Lung microvascular endothelial cell (primary cell): ENCODE measurements around the gene NKAPD1. TPM values are rescaled to one million over a fixed set of nuclear protein-coding genes. Genes with fewer than 3 reads are reported as not detected.
"Not testable (repeated sequence)": the region's sequence is repeated elsewhere in the genome, so short reads cannot be mapped to it uniquely, and the experiment has no call there.

Experiments
- DNase-seq, 2 donors: peaks; one replicate each; pipeline versions ENCODE4 v3.0.0 to v3.0.0-alpha.2; 2010; ENCODE audit warnings: low read depth in 2 of 2
- total RNA-seq: library from RNA; depleted of rRNA; stranded (reverse); fragments of >200 nt; gene quantifications from 2 replicates; pipeline ENCODE4 v1.2.1, GENCODE V29; 2014

Gene NKAPD1
- total RNA-seq, 1 donor from 2014 or later = 14.1 TPM

DNA sequence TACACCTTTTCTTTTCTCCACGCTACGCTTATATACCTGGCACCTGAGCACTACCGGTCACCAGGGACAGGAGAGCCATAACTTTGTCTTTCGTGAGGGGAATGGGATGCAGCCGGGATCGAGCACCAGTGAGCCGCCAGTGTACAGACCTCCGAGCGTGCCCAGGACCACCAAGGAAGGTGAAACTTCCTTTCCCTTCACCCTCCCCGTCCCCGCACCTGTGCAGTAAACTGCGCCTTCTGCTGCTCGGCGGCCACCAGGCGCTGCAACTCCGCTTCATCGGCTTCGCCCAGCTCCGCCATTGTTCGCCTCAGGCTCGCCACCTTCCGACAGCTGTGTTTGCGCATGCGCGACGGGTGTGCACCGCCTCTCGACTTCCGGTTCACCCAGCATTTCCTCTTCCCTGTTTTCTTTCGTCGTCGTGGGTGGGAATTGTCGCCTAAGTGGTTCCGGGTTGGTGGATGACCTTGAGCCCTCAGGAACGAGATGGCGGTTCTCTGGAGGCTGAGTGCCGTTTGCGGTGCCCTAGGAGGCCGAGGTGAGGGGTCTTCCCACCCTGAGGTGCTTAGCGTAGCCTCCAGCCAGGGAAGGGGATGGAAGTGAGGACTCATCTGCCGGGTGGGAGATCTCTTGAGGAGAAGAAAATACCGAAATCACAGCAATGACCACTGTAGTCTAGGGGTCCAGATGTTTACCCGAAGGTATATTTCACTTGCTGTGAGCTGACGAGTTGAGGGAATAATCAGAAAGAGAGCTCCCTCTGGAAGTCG, 12.5 kb downstream of the NKAPD1 start, which contains the start of the genes SDHD and TIMM8B:
Gene SDHD (plus strand): TSS at position 452 of the 770 bp plus-strand sequence. CDS start 35 bp downstream, at position 487.
Gene TIMM8B (minus strand): TSS at position 335 of the 770 bp plus-strand sequence. CDS start 33 bp downstream, at position 302.
- peak; percentile 98 for DNase-seq

DNA sequence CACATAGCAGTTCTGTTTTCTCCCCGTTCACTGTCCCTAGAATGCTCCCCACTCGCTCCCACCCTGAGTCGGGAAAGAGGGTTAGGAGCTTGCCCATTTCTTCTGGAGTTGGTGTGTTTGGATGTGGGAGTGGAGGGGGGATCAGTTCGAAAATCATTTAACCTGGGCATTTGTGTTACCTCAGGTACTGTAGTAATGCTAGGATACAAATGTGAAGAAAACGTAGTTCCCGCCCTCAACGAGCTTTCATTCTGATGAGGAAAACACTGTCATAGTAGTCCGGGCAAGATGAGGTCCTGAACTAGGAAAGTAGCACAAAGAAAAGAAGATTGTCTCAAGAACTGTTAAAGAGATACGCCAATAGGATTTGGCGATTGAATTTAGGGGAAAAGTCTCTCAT, 13.1 kb downstream of the NKAPD1 start:
- no peak for DNase-seq

DNA sequence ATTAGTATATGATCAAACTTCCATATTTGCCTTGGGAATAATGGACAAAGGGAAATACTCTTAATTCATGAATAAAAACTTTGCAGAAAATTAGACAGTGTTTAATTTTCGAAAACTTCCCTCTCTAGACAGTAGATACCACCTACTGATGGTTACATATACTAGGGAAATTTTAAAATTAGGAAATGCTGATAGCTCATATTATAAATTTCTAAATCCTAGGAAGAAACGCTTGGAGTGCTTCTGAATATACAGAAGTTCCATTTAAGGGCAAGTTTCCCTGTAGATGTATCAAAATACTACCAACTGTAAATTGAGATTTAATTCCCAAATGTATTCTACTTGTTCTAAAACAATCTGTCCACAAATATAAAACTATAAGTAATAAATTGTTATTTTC, 21.2 kb downstream of the NKAPD1 start:
- DNase-seq = not testable (repeated sequence)

DNA sequence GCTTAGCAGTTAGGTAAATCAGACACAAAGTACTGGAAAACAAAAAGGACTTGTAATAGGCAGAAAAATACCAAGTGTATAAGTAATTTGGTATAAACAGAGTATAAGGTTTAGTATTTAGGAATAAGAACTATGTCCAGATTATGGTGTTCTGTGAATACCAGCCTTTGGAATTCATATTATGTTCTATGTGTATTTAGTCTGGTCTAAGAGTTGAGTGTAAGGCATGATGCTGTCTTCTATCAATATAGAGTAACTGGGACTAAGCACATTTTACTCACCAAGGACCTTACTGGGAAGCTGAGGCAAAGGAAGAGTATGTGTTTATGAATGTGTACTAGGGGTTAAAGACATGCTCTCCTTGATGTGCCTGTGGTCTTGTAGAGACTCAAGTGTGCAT, 22.1 kb downstream of the NKAPD1 start:
- DNase-seq = no peak

DNA sequence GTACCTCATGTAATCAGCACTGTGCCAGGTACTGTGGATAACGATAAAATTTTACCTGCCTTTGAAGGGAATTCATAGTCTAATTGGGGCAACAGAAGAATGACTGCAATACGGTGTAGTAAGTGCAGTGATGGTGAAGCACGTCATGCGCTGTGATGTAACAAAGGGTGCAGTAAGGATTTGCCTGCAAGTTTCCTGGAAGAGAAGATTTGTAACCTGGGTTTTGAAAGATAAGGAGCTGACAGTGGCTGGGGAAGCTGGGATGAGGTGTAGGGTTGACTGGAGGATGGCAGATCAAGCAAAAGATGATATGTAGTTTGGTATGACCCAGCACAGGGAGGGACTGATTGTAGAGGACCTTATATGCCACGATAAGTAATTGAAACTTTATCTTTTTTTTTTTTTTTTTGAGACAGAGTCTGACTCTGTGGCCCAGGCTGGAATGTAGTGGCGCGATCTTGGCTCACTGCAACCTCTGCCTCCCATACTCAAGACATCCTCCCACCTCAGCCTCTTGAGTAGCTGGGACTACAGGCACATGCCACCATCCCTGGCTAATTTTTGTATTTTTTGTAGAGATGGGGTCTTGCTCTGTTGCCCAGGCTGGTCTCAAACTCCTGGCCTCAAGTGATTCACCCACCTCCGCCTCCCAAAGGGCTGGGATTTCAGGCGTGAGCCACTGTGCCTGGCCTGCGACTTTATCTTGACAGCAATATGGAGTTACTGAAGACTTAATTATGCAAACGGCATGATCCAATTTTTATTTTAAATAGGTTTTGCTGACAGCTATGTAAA, 23.8 kb downstream of the NKAPD1 start:
- DNase-seq = no peak

DNA sequence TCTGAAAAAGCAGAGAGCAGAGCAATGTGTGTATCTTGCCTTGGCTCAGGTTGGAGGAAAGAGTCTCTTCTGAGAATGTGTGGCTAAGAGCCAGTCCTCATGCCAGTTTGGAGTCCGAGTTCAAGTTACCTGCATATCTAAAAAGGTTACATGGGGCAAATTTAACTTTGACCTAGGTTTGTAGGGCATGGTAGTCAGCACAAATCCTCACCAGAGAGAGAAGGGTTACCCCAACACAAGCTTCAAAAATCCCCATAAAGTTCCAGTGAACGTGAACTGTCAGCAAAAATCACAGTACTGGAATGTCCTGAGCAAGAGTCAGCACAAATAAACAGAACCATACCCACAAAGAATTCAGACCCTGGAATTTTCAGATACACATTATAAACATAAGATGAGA, 26.4 kb downstream of the NKAPD1 start:
- no peak for DNase-seq

DNA sequence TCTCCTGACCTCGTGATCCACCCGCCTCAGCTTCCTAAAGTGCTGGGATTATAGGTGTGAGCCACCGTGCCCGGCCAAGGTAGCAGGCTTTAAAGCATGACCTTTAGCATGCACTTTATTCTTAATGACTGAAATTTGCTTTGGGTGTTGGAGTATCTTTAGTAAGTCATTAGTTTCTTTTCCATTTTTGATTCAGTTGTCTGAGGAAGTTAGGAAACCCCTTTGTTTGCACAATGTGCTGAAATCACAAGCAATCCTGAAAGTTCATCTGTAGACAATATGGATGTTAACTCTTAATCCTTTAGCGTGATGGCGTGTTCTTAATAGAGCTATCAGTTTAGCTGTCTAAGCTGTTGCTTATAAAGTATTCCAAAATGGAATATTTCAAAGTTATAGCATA, 29.3 kb downstream of the NKAPD1 start:
- no peak for DNase-seq

DNA sequence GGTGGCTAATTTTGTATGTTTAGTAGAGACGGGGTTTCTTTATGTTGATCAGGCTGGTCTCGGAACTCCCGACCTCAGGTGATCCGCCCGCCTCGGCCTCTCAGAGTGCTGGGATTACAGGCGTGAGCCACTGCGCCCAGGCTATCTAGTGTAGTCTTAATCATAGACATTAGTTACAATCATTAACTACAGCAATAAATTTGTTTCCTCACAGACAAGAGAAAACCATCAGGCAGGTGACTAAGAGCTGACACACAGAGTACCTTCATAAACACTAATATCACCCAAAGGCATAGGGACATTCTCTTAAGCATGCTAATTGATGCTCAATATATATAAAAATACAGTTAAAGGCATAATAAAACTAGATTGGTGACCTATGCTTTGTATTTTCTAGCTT, 32.0 kb downstream of the NKAPD1 start:
- no peak for DNase-seq

DNA sequence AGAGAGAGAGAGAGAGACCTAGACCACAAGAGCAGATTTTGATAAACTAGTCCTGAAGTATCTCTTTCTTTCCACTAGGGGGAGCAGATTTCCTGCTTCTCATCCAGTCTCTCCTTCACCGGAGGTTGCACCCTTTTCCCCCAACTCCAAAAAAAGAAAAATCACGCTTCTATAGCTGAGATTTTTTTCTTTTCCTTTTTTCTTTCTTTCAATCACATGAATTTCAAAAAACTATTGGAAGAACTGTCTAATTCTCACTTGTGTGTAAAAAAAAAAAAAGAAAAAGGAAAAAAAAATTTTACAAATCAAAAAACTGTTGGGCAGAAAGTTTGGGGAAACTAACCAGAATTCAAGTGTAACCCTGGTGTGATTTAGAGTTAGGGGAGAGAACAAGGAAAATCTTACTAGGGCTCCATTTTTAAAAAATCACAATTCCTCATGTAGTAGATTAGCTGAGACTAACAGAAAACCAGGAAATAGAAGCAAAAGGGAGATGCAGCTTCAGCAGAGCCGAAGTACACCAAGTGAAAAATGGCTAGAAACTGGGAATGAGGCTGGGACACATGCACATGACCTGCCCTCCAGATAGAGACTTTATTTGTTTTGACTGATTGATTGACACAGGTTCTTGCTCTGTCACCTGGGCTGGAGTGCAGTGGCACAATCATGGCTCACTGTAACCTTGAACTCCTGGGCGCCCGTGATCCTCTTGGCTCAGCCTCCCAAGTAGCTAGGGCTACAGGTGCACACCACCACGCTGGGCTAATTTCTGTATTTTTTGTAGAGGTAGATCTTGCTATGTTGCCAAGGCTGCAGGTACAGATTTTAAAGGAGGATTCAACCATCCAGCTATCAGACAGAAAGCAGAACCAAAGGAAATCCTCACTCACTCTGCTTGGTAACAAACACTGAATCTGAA, 39.7 kb downstream of the NKAPD1 start:
- DNase-seq = peak; percentile 65 to 68

DNA sequence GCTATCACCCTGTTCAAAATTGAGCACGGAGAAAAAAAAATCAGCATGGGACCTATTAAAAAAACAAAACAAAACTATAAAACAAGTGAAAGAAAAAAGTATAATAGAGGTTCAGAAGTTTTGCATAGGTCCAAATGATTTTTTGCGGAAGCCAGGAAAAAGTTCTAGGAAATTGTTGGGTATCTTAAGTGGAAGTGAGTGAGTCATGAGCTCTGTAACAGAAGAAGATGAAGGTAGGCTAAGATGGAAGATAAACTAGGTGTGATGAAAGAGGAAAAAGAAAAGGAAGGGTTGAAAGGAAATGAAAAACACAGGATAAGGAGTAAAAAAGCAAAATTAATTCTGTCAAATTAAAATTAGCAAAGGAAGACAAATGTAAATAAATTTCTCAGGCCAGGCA, 40.4 kb downstream of the NKAPD1 start:
- DNase-seq = no peak

DNA sequence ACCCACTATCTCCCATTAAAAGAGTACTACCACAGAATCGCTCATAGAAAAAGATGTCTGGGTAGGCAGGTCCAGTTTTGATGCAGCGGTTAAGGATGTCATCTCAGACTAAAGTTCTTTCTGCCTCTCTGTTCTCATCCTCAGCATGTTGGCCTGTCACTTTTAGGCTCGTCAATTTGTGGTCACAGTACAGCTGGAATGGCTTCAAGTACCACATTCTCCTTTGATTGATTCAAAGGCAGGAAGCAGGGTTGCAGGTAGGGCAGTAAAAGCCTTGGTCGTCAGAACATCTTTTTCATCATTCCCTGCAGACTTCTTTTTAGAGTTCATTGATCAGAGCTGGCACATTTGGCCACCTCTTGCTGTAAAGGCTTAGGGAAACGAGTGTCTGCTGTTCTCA, 41.3 kb downstream of the NKAPD1 start:
- DNase-seq = no peak

DNA sequence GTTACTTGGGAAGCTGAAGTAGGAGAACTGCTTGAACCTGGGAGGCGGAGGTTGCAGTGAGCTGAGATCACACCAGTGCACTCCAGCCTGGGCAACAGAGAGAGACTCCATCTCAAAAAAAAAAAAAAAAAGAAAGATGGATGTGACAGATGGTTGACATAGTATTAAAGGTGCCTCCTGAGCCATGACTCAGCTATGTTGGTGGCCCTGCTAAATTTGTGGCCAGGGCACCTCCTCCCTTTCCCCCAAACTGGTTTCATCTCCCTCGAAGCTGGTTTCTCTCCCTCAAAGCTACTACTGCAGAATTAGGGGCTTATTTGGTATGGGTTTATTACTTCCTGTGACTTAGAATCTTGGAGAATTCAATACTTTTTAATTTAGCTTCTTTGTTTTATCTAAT, 44.1 kb downstream of the NKAPD1 start:
- DNase-seq = no peak

DNA sequence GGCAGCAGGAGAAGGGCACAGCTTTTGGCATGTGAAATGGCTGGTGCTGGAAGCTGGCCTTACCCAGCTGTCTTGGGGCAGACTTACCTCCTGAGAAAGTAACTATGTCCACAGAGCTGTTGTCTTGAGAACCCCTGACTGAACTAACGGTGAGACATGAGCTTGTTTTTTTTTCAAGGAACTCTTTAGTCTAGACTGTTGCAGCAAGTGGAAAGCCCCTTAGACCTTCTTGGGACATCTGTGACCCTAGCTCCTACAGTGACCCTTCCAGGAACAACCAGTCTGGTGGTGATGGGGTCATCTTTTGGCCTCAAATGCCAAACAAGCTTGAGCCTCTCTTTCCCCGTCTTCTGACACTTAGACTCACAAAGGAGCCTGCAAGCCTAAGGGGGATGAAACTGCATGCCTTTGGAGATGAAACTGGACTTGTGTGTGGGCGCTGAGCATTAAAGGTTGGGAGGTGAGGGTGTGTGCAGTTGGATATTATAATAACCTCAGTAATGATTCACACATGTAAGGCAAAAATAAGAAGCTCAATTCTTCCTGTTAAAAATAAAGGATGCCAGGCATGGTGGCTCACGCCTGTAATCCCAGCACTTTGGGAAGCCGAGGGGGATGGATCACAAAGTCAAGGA, 48.0 kb downstream of the NKAPD1 start:
- DNase-seq = no peak

DNA sequence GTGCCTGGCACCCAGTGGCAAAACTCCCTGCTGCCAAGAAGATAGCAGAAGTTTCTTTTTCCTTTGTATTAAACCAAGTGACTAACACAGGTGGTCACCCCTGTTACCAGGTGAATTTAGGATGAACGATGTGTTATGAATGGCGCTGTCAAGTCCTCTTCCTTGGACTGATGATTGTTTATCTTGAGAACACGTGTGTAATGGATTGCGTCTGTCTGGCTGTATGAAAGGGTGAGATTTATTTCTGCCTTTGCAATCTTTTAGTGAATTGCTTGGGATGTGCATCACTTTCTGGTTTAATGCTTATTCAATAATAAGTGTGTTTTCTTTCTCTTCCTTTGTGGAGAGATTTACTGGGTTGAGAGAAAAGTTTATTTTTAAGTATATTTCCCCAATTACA, 49.0 kb downstream of the NKAPD1 start:
- DNase-seq = no peak

DNA sequence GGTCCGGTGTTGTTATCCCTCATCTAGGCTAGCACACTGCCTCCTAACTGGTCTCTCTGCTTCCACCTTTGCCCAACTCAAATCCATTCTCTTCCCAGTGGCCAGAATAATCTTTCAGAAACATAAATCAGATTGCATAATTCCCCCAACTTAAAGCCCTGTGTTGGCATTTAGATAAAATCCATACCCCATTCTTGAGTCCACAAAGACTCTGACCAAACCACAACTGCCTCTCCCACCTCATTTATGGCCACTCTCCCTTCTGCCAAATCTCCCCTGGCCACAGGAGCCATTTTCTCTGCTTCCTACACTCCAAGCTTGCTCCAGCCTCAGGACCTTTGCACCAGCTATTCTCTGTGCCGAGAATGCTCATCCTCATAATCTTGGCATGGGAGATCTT, 53.0 kb downstream of the NKAPD1 start:
- DNase-seq = no peak

DNA sequence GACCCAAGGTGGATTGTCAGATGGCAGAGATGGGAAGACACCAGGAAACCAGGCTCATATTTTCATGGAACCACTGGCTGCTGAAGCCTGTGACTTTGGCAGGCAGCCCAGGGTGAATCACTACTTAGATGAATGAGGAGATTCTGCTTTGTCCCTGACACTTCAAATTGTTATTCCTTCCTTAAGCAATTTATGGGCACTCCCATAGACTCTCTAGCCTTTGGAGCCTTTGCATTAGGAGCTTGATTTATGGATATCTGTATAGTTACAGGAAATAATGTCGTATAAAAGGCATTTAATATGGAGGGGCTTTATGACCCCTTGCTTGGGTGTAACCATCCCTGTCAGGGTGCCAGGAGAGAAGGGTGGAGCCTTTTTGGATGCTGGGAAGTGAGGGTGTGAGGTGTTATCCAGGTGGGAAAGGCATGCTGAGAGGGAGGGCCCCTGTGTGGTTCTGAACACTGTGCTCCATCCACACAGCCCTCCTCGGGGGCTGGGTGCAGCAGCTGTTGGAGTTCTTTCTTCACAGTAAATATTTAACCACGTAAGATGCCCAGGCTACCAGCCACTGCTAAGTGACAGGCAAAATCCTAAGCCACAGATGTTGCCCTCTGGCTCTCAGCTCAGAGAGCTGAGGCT, 54.5 kb downstream of the NKAPD1 start:
- peak; percentile 58 to 75 for DNase-seq

DNA sequence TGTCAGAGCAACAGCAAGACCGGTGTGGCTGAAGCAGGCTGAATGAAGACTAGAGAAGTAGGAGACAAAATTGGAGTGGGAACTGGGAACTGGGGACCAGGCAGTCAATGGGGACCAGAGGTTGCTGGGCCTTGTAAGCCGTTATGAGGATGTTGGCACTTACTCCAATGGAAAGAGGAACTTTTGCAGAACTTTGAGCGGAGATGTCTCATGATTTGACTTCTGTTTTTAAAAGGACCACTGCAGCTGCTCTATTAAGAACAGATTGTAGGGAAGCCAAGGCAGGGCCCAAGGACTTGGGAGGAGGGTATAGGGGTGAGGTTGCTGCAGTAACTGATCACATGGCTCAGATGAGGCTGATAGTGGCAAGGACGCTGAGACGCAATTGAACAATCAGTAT, 55.6 kb downstream of the NKAPD1 start:
- DNase-seq = no peak

DNA sequence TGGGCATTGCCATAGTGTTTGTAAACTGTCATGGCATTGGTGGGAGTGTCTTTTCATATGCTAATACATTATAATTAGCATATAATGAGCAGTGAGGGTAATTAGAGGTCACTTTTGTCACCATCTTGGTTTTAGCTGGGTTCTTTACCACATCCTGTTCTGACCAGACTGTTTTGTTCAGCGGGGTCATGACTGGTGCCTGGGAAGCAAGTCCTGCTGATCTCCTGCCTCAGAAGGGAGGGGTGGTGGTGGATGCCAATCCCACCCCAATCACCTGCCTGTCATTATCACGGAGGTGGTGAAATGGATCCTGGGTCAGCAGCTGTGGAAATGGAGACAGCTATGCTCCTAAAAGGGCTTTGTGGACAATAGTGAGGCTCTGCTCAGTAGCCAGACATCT, 58.6 kb downstream of the NKAPD1 start:
- DNase-seq = no peak

DNA sequence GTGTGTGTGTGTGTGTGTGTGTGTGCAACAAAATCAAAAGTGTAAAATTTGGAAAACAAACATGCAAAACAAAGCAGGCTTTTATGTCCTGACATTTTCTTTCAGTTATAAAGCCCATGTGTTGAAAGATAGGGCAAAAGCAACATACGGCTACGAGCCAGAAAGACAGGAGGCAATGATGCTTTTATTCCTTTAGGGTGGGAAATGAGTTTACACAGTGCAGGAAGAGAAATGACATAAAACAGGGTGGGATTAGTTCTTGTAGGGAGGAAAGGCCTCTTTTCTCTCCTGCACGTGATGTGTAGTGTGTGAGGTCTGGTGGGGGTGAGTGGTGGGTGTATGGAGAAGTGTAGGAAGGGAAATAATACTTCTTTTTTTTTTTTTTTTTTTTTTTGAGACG, 60.4 kb downstream of the NKAPD1 start:
- peak in 1 of 2 donors; percentile 8 for DNase-seq
